GM18951 (cell line): ENCODE measurements around the gene SLAMF7.

Experiments used
- POLR2A ChIP-seq: IDR thresholded peaks from 4 replicates; pipeline ENCODE4 v1.6.1; 2011; ENCODE audit warnings: mild to moderate bottlenecking; ENCODE audit not compliant: insufficient read length, insufficient read depth; ENCODE audit errors: extremely low read depth
- in situ Hi-C: fragments of 300-500 bp; cut with MboI; formaldehyde crosslinking; loops from one replicate; pipeline ENCODE4 v1.12.0; 2022; ENCODE audit warnings: low sequenced_read_pairs, mixed read lengths, inconsistent platforms; ENCODE audit not compliant: unreplicated experiment

Gene SLAMF7

GRCh38 chr1:160758521-160758920 is 19.5 kb downstream of the SLAMF7 start:
- in situ Hi-C loops, result no loop called here
- no peak for TF ChIP-seq POLR2A

DNA sequence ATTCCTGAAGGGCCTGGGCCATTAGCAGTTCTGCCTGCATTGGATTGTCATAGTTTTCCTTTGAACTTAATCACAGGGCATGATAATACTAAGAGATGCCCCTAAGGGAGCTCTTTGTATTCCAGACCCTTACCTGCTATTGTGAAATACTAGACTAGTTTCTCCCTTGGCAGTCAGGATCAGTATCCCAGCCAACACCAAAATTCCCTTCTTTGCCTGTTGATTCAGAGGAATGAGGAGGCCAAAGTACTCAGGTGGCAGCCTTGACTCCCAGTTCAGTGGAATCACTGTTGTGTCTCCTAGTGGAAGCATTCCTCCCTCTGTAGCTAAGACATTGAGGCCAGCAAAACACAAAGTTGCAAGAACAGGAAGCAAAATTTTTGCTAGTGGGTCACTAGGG is 20.7 kb downstream of the SLAMF7 start:
- no peak for TF ChIP-seq POLR2A
- in situ Hi-C loops, result no loop called here

DNA sequence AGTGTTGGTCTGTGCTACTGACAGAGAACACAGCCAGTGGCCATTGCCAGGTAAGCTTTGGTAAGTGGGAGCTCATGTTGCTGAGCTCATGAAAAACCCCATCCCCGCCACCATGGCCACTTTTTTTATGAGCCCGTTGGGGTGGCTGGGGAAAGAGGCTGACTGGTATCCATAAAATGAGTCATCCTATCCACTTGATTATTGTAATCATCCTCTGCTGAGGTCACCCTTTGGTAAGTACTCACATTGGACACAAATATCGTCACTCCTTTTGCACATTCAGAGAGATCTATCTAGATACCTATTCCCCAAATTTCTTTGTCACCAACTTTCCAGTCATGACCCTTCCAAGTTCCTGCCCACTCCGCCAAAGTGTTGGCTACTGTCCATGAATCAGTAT is 22.0 kb downstream of the SLAMF7 start:
- in situ Hi-C loops, result no loop called here
- TF ChIP-seq POLR2A, result no peak

DNA sequence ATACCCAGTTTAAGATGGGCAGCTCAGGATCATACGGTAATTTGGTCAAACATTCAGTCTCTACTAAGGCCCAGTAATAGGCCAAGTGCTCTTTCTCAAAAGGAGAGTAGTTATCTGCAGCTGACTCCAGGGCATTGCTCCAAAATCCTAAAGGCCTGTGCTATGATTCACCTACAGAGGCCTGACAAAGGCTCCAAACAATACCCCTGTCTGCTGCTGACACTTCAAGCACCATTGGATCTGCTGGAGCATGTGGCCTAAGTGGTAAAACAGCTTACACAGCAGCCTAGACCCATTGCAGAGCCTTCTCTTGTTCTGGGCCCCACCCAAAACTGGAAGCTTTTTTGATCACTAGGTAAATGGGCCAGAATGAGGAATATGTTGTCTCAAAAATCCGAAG is 22.8 kb downstream of the SLAMF7 start:
- in situ Hi-C loops, result no loop called here
- TF ChIP-seq POLR2A, result no peak

DNA sequence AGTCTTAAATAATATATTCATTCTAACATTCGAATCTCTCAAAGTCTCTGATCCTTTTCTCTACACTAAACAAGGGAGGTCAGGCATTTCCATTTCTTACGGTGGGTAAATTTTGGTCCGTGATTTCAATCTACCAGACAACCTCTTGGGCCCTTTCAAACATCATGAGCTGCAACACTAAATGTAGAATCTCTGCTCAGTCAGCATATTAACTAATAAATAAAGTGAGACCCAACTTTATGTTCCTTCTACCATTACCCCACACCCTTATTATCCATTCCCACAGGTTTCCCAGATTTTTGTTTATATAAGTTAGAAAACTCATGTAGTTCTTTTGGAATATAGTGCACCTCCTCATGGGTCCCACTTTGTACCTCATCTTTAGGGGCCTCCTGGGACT is 24.9 kb downstream of the SLAMF7 start:
- TF ChIP-seq POLR2A, result no peak
- in situ Hi-C loops, result no loop called here

- in situ Hi-C loops, result no loop called here
Observed at GRCh38 chr1:160767395-160768294, 28.6 kb downstream of the SLAMF7 start.

DNA sequence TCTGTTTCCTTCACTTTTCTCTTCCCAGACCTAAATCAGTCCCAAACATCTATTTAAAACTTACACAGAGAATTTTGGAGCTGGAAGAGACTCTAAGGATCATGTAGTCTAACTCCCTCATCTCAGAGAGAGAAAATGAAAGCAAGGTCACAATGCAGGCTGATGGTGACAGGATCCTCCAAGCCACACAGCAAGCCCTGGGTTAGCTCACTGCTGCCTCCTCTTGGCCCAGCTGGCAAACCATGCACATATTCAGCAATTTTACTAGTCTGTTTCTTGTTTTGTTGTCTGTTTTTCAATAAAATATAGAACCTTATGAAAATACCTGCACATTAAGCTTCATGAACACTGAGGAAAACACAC is 29.2 kb downstream of the SLAMF7 start:
- TF ChIP-seq POLR2A, result no peak
- in situ Hi-C loops, result no loop called here

More at GRCh38 chr1:160767395-160768294, 28.6 kb downstream of the SLAMF7 start:
- TF ChIP-seq POLR2A, result no peak

DNA sequence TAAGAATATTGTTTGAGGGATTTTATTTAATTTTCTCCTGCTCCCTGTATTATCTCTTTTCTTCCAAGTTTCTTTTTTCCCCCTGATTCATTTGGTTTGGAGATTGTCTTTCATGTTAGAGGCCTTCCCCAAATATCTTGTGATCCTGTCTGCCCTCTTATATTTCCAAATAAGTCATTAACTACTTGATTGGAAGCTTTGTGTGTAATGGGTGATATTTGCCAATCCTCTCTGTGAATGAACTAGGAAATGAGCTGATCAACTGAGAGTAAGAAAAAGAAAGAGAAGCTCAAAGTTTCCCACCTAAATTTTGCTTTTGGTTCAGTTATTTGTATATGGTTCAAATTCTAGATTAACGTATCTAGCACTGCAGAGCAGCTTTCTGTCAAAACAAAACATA is 33.3 kb downstream of the SLAMF7 start:
- in situ Hi-C loops, result no loop called here
- no peak for TF ChIP-seq POLR2A

GRCh38 chr1:160773093-160773492 is 34.0 kb downstream of the SLAMF7 start:
- in situ Hi-C loops, result no loop called here
- no peak for TF ChIP-seq POLR2A

DNA sequence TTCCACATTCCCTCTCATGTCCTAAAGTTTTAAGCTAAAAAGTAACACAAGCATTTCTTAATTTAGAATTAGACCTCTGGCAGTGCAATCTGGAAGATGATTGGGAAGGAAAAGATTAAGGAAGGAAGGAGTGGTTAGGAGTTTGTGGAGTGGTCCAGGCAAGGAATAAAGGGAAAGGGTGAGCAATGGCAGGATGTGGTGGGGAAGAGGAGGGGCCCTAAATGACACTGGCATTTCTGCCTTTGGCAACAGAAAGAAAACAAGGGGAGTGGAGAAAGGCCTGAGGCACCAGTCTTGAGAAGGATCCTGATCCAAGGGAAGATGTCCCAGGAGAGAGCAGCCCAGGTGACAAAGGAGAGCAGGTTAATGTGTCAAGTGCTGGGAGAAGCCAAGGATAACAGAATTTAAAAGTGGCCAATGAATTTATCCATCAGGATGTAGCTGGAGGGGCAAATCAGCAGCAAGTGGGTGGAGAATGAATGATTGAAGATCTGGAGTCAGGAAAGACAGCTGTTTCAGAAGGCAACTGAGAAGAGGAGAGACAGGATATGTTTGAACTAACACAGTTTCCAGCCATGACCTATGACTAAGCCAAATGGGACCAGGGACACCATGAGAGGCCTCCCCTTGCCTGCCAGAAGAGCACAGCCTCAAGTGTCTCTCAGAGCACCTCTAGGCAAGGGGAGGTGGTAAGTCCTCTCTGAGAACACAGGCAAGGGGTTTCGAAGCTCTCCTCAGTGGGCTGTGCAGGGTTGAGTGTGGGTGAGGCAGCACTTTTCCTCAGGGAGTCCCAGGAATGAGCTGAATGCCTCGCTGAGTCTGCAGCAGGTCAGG is 36.1 kb downstream of the SLAMF7 start:
- in situ Hi-C loops, result no loop called here
- TF ChIP-seq POLR2A, result no peak

DNA sequence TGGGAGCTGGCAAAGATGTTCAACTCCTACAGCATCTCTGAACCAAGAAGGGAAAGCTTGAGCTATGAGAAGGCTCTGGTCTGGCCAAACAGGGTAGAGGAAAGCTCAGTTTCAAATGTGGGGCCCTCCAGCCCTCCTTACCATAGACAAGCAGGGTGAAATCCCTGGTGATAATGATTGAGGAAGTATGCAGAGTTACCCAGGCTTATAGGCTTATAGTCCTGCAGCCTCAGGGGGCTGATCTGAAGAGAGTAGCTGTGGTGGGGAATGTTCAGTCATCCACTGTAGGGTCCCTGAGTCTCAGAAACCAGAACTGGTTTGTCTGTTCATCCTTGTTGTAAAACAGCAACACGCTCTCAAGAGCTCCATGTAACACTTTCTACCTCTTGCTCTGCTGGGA is 37.1 kb downstream of the SLAMF7 start:
- TF ChIP-seq POLR2A, result no peak
- in situ Hi-C loops, result no loop called here

- in situ Hi-C loops, result no loop called here
- TF ChIP-seq POLR2A, result no peak
Observed at GRCh38 chr1:160777486-160778089, 38.5 kb downstream of the SLAMF7 start.

DNA sequence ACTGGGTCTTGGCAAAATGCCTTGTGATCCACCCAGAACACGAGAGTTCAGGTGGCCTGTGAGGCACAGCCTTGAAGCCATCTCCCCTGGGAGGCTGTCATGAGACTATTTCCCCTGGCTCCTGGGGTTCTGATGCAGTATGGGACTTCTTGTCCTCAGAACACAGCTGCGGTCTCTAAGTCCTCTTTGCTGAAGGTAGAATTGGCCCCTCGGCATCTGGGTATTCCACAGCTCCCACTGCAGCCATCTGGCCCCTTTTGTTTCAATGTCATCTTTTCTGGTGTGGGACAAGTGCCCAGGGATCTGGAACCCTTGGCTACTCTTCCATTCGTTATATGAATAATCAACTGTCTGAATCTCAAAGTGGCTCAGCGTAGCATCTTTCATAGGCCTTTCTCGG is 39.9 kb downstream of the SLAMF7 start:
- in situ Hi-C loops, result no loop called here
- TF ChIP-seq POLR2A, result no peak
